Vagina (tissue), 2 donors: ENCODE data around the gene OR14A16. TPM values are rescaled to one million over a fixed set of nuclear protein-coding genes. Genes with fewer than 3 reads are reported as not detected.

Source experiments
- DNase-seq, 2 donors: peaks; one replicate each; pipeline ENCODE4 v3.0.0-alpha.2; 2017; ENCODE audit errors: extremely low spot score in 2 of 2
- H3K27ac ChIP-seq: fragments of 200-600 bp; sonication (generic); one replicate; pipeline ENCODE4 v1.5.1; 2019
- H3K27me3 ChIP-seq: fragments of 200-600 bp; sonication (generic); one replicate; pipeline ENCODE4 v1.5.1; 2019
- H3K36me3 ChIP-seq, 2 donors: fragments of 200-600 bp; sonication (generic); one replicate each; pipeline ENCODE4 v1.5.1; 2017 to 2019
- H3K4me1 ChIP-seq: fragments of 200-600 bp; sonication (generic); one replicate; pipeline ENCODE4 v1.5.1; 2019
- H3K4me3 ChIP-seq, 2 donors: fragments of 200-600 bp; sonication (generic); 1 replicate in 1 of 2; 2 replicates in 1 of 2; pipeline ENCODE4 v1.5.1; 2016 to 2019
- H3K9me3 ChIP-seq: fragments of 200-600 bp; sonication (generic); one replicate; pipeline ENCODE4 v1.5.1; 2019
- CTCF ChIP-seq, 3 experiments: fragments of 450-650 bp in 2 of 3; fragments of 200-600 bp in 1 of 3; sonication (generic) in 1 of 3; IDR thresholded peaks; one replicate each; pipeline ENCODE4 v1.5.1; 2017 to 2019; ENCODE audit warnings: antibody characterized with exemption in 3 of 3, mild to moderate bottlenecking in 2 of 3, moderate library complexity in 2 of 3
- POLR2A ChIP-seq, 2 donors: fragments of 450-650 bp; IDR thresholded peaks; one replicate each; pipeline ENCODE4 v1.6.1; 2017; ENCODE audit warnings: antibody characterized with exemption in 2 of 2, mild to moderate bottlenecking in 2 of 2, moderate library complexity in 2 of 2
- POLR2AphosphoS5 ChIP-seq, 2 donors: sonication (generic); formaldehyde crosslinking; IDR thresholded peaks; one replicate each; pipeline ENCODE4 v1.9.0; 2017; ENCODE audit warnings: antibody characterized with exemption in 2 of 2, mild to moderate bottlenecking in 2 of 2, low read depth in 1 of 2; ENCODE audit not compliant: insufficient read depth in 1 of 2
- intact Hi-C: fragments of 100-400 bp; cut with DNase I; formaldehyde crosslinking; loops from one replicate; pipeline ENCODE4 v1.15.1; 2023
- total RNA-seq: library from RNA; depleted of rRNA; stranded (reverse); fragments of >200 nt; gene quantifications from one replicate; pipeline ENCODE4 v1.2.3, GENCODE V29; 2016

The OR14A16 gene
- total RNA-seq, 1 donor from 2014 or later, result not detected

GRCh38 chr1:247840818-247841217 lies 16.9 kb upstream of the OR14A16 start:
- Histone ChIP-seq H3K4me3 (no peak overlapping the region), H3K27me3 (no peaks in the 10 kb centered on the region), H3K4me1 (no peaks in the 10 kb centered on the region), H3K9me3 (no peaks in the 10 kb centered on the region), H3K27ac (no peak overlapping the region), H3K36me3 (no peaks in the 10 kb centered on the region)
- no peak for TF ChIP-seq POLR2AphosphoS5 (IDR thresholded peaks at IDR 0.05; ENCODE audit: insufficient read depth in 1 of 2, low read depth in 1 of 2)
- no peak for TF ChIP-seq CTCF (IDR thresholded peaks at IDR 0.05)
- TF ChIP-seq POLR2A (IDR thresholded peaks at IDR 0.05), result no peak
- no peak for DNase-seq
- intact Hi-C loops, result no loop called here

GRCh38 chr1:247833601-247834000 lies 9.7 kb upstream of the OR14A16 start:
- intact Hi-C loops, result no loop called here
- H3K4me3 ChIP-seq, result no peak overlapping the region
- TF ChIP-seq CTCF (IDR thresholded peaks at IDR 0.05) (no peak), POLR2AphosphoS5 (IDR thresholded peaks at IDR 0.05; ENCODE audit: insufficient read depth in 1 of 2, low read depth in 1 of 2) (no peak), POLR2A (IDR thresholded peaks at IDR 0.05) (no peak)
- H3K27me3 ChIP-seq, result no peaks in the 10 kb centered on the region
- no peaks in the 10 kb centered on the region for H3K9me3 ChIP-seq
- H3K36me3 ChIP-seq, result no peaks in the 10 kb centered on the region
- H3K27ac ChIP-seq, result no peak overlapping the region
- no peak for DNase-seq
- H3K4me1 ChIP-seq, result no peaks in the 10 kb centered on the region

- Histone ChIP-seq H3K9me3 (no peaks in the 10 kb centered on the region), H3K27me3 (no peaks in the 10 kb centered on the region), H3K4me3 (no peak overlapping the region), H3K27ac (no peak overlapping the region), H3K4me1 (no peaks in the 10 kb centered on the region), H3K36me3 (no peaks in the 10 kb centered on the region)
- no peak for DNase-seq
- TF ChIP-seq CTCF (IDR thresholded peaks at IDR 0.05), result no peak
- TF ChIP-seq POLR2A (IDR thresholded peaks at IDR 0.05), result no peak
- no peak for TF ChIP-seq POLR2AphosphoS5 (IDR thresholded peaks at IDR 0.05; ENCODE audit: insufficient read depth in 1 of 2, low read depth in 1 of 2)
- intact Hi-C loops, result no loop called here
Observed at GRCh38 chr1:247829656-247830055, 5.7 kb upstream of the OR14A16 start.

- Histone ChIP-seq H3K4me3 (no peak overlapping the region), H3K27ac (no peak overlapping the region), H3K9me3 (no peaks in the 10 kb centered on the region), H3K4me1 (no peaks in the 10 kb centered on the region), H3K27me3 (no peaks in the 10 kb centered on the region), H3K36me3 (no peaks in the 10 kb centered on the region)
- DNase-seq, result no peak
- intact Hi-C loops, result no loop called here
- TF ChIP-seq POLR2A (IDR thresholded peaks at IDR 0.05), result no peak
- no peak for TF ChIP-seq CTCF (IDR thresholded peaks at IDR 0.05)
- TF ChIP-seq POLR2AphosphoS5 (IDR thresholded peaks at IDR 0.05; ENCODE audit: insufficient read depth in 1 of 2, low read depth in 1 of 2), result no peak
Observed at GRCh38 chr1:247825362-247825761, 1.4 kb upstream of the OR14A16 start.

- H3K27me3 ChIP-seq, result no peaks in the 10 kb centered on the region
- H3K36me3 ChIP-seq, result no peaks in the 10 kb centered on the region
- intact Hi-C loops, result no loop called here
- no peak overlapping the region for H3K4me3 ChIP-seq
- no peaks in the 10 kb centered on the region for H3K4me1 ChIP-seq
- H3K9me3 ChIP-seq, result no peaks in the 10 kb centered on the region
- TF ChIP-seq POLR2A (IDR thresholded peaks at IDR 0.05), result no peak
- no peak for TF ChIP-seq CTCF (IDR thresholded peaks at IDR 0.05)
- no peak for TF ChIP-seq POLR2AphosphoS5 (IDR thresholded peaks at IDR 0.05; ENCODE audit: insufficient read depth in 1 of 2, low read depth in 1 of 2)
- no peak overlapping the region for H3K27ac ChIP-seq
- no peak for DNase-seq
Observed at GRCh38 chr1:247822060-247822459, 1.9 kb downstream of the OR14A16 start.
